ENCODE measurements around the gene MEGF11.
"Not testable (repeated sequence)": the region's sequence is repeated elsewhere in the genome, so short reads cannot be mapped to it uniquely, and the experiment has no call there.

MEGF11 gene

GRCh38 chr15:66251790-66252684 lies 1.5 kb downstream of the MEGF11 start:
- 1 to 2% methylated on average over 30 to 42 of the region's 72 CpGs for WGBS, 2 experiments (ENCODE audit: insufficient coverage in 2 of 2)
- Histone ChIP-seq H3K4me3 (ENCODE audit: extremely low read depth, insufficient read depth, low read length, poor library complexity, severe bottlenecking) (peak overlapping the region; percentile 43), H3K36me3 (ENCODE audit: control insufficient read depth, insufficient read depth, low read length) (no peaks in the 10 kb centered on the region), H3K27ac (ENCODE audit: low read depth, low read length, severe bottlenecking) (no peak overlapping the region), H3K9me3 (ENCODE audit: control insufficient read depth, low read length) (no peaks in the 10 kb centered on the region), H3K4me1 (ENCODE audit: control insufficient read depth, insufficient read depth, low read length, poor library complexity, severe bottlenecking) (peaks cover 8% of the 10 kb centered on the region)

- no peaks in the 10 kb centered on the region for H3K36me3 ChIP-seq (ENCODE audit: control insufficient read depth, insufficient read depth, low read length)
- no peak overlapping the region for H3K27ac ChIP-seq (ENCODE audit: low read depth, low read length, severe bottlenecking)
- no peak overlapping the region for H3K4me3 ChIP-seq (ENCODE audit: extremely low read depth, insufficient read depth, low read length, poor library complexity, severe bottlenecking)
- H3K9me3 ChIP-seq (ENCODE audit: control insufficient read depth, low read length): no peaks in the 10 kb centered on the region
- H3K4me1 ChIP-seq (ENCODE audit: control insufficient read depth, insufficient read depth, low read length, poor library complexity, severe bottlenecking): peaks cover 8% of the 10 kb centered on the region
- WGBS, 2 experiments (ENCODE audit: insufficient coverage in 2 of 2): 34 to 35% methylated on average over 6 to 7 of the region's 10 CpGs
Measured at GRCh38 chr15:66251065-66251789, 2.3 kb downstream of the MEGF11 start.

- Histone ChIP-seq H3K27ac (ENCODE audit: low read depth, low read length, severe bottlenecking) (no peak overlapping the region), H3K4me1 (ENCODE audit: control insufficient read depth, insufficient read depth, low read length, poor library complexity, severe bottlenecking) (peaks cover 8% of the 10 kb centered on the region), H3K9me3 (ENCODE audit: control insufficient read depth, low read length) (no peaks in the 10 kb centered on the region), H3K36me3 (ENCODE audit: control insufficient read depth, insufficient read depth, low read length) (no peaks in the 10 kb centered on the region), H3K4me3 (ENCODE audit: extremely low read depth, insufficient read depth, low read length, poor library complexity, severe bottlenecking) (no peak overlapping the region)
- WGBS, 2 experiments (ENCODE audit: insufficient coverage in 2 of 2): 73 to 80% methylated on average over 1 to 2 of the region's 2 CpGs
Measured at GRCh38 chr15:66249605-66250174, 3.9 kb downstream of the MEGF11 start.

- 88% methylated on average over 1 of the region's 1 CpG; no CpG with 5 or more reads in 1 of the 2 experiments for WGBS, 2 experiments (ENCODE audit: insufficient coverage in 2 of 2)
- Histone ChIP-seq H3K4me1 (ENCODE audit: control insufficient read depth, insufficient read depth, low read length, poor library complexity, severe bottlenecking) (peaks cover 2% of the 10 kb centered on the region), H3K4me3 (ENCODE audit: extremely low read depth, insufficient read depth, low read length, poor library complexity, severe bottlenecking) (no peak overlapping the region), H3K9me3 (ENCODE audit: control insufficient read depth, low read length) (no peaks in the 10 kb centered on the region), H3K27ac (ENCODE audit: low read depth, low read length, severe bottlenecking) (no peak overlapping the region), H3K36me3 (ENCODE audit: control insufficient read depth, insufficient read depth, low read length) (no peaks in the 10 kb centered on the region)
Measured at GRCh38 chr15:66246937-66247336, 6.6 kb downstream of the MEGF11 start.

GRCh38 chr15:66245832-66246231 lies 7.7 kb downstream of the MEGF11 start:
- not testable (repeated sequence) for H3K9me3 ChIP-seq (ENCODE audit: control insufficient read depth, low read length); H3K4me1 ChIP-seq (ENCODE audit: control insufficient read depth, insufficient read depth, low read length, poor library complexity, severe bottlenecking); H3K27ac ChIP-seq (ENCODE audit: low read depth, low read length, severe bottlenecking); H3K36me3 ChIP-seq (ENCODE audit: control insufficient read depth, insufficient read depth, low read length); H3K4me3 ChIP-seq (ENCODE audit: extremely low read depth, insufficient read depth, low read length, poor library complexity, severe bottlenecking)
- 79 to 83% methylated on average over 3 of the region's 5 CpGs for WGBS, 2 experiments (ENCODE audit: insufficient coverage in 2 of 2)

- H3K9me3 ChIP-seq (ENCODE audit: control insufficient read depth, low read length): no peaks in the 10 kb centered on the region
- no peaks in the 10 kb centered on the region for H3K4me1 ChIP-seq (ENCODE audit: control insufficient read depth, insufficient read depth, low read length, poor library complexity, severe bottlenecking)
- H3K36me3 ChIP-seq (ENCODE audit: control insufficient read depth, insufficient read depth, low read length): no peaks in the 10 kb centered on the region
- 100% methylated on average over 1 of the region's 1 CpG; no CpG with 5 or more reads in 1 of the 2 experiments for WGBS, 2 experiments (ENCODE audit: insufficient coverage in 2 of 2)
- no peak overlapping the region for H3K4me3 ChIP-seq (ENCODE audit: extremely low read depth, insufficient read depth, low read length, poor library complexity, severe bottlenecking)
- H3K27ac ChIP-seq (ENCODE audit: low read depth, low read length, severe bottlenecking): no peak overlapping the region
Measured at GRCh38 chr15:66241908-66242285, 11.7 kb downstream of the MEGF11 start.

- H3K9me3 ChIP-seq (ENCODE audit: control insufficient read depth, low read length): no peaks in the 10 kb centered on the region
- WGBS, 2 experiments (ENCODE audit: insufficient coverage in 2 of 2): 71 to 75% methylated on average over 6 to 9 of the region's 12 CpGs
- H3K4me1 ChIP-seq (ENCODE audit: control insufficient read depth, insufficient read depth, low read length, poor library complexity, severe bottlenecking): no peaks in the 10 kb centered on the region
- no peaks in the 10 kb centered on the region for H3K36me3 ChIP-seq (ENCODE audit: control insufficient read depth, insufficient read depth, low read length)
- no peak overlapping the region for H3K4me3 ChIP-seq (ENCODE audit: extremely low read depth, insufficient read depth, low read length, poor library complexity, severe bottlenecking)
- no peak overlapping the region for H3K27ac ChIP-seq (ENCODE audit: low read depth, low read length, severe bottlenecking)
Measured at GRCh38 chr15:66241087-66241907, 12.3 kb downstream of the MEGF11 start.

- 87 to 95% methylated on average over 8 to 9 of the region's 9 CpGs for WGBS, 2 experiments (ENCODE audit: insufficient coverage in 2 of 2)
- no peak overlapping the region for H3K27ac ChIP-seq (ENCODE audit: low read depth, low read length, severe bottlenecking)
- no peak overlapping the region for H3K4me3 ChIP-seq (ENCODE audit: extremely low read depth, insufficient read depth, low read length, poor library complexity, severe bottlenecking)
Measured at GRCh38 chr15:66240240-66240794, 13.2 kb downstream of the MEGF11 start.

GRCh38 chr15:66239514-66239913 lies 14.0 kb downstream of the MEGF11 start:
- no peak overlapping the region for H3K27ac ChIP-seq (ENCODE audit: low read depth, low read length, severe bottlenecking)
- 100% methylated on average over 3 to 4 of the region's 4 CpGs for WGBS, 2 experiments (ENCODE audit: insufficient coverage in 2 of 2)

More at GRCh38 chr15:66240240-66240794, 13.2 kb downstream of the MEGF11 start:
- no peaks in the 10 kb centered on the region for H3K36me3 ChIP-seq (ENCODE audit: control insufficient read depth, insufficient read depth, low read length)
- no peaks in the 10 kb centered on the region for H3K9me3 ChIP-seq (ENCODE audit: control insufficient read depth, low read length)
- H3K4me1 ChIP-seq (ENCODE audit: control insufficient read depth, insufficient read depth, low read length, poor library complexity, severe bottlenecking): no peaks in the 10 kb centered on the region

GRCh38 chr15:66238318-66238717 lies 15.2 kb downstream of the MEGF11 start:
- Histone ChIP-seq H3K27ac (ENCODE audit: low read depth, low read length, severe bottlenecking) (no peak overlapping the region), H3K9me3 (ENCODE audit: control insufficient read depth, low read length) (no peaks in the 10 kb centered on the region), H3K36me3 (ENCODE audit: control insufficient read depth, insufficient read depth, low read length) (no peaks in the 10 kb centered on the region), H3K4me1 (ENCODE audit: control insufficient read depth, insufficient read depth, low read length, poor library complexity, severe bottlenecking) (no peaks in the 10 kb centered on the region), H3K4me3 (ENCODE audit: extremely low read depth, insufficient read depth, low read length, poor library complexity, severe bottlenecking) (no peak overlapping the region)
- 90% methylated on average over 4 to 5 of the region's 5 CpGs for WGBS, 2 experiments (ENCODE audit: insufficient coverage in 2 of 2)

More at GRCh38 chr15:66239514-66239913, 14.0 kb downstream of the MEGF11 start:
- Histone ChIP-seq H3K36me3 (ENCODE audit: control insufficient read depth, insufficient read depth, low read length) (no peaks in the 10 kb centered on the region), H3K9me3 (ENCODE audit: control insufficient read depth, low read length) (no peaks in the 10 kb centered on the region), H3K4me1 (ENCODE audit: control insufficient read depth, insufficient read depth, low read length, poor library complexity, severe bottlenecking) (no peaks in the 10 kb centered on the region), H3K4me3 (ENCODE audit: extremely low read depth, insufficient read depth, low read length, poor library complexity, severe bottlenecking) (no peak overlapping the region)

Measured in mesodermal cell (in vitro differentiated cells).